GM19467 (cell line): ENCODE data around the gene MORF4L2.

Experiments
- ATAC-seq: cut with Tn5 transposase; IDR thresholded peaks from one replicate; pipeline ENCODE4 v1.9.1; 2021; ENCODE audit warnings: mild to moderate bottlenecking, moderate library complexity; ENCODE audit not compliant: unreplicated experiment

The MORF4L2 gene, protein sequence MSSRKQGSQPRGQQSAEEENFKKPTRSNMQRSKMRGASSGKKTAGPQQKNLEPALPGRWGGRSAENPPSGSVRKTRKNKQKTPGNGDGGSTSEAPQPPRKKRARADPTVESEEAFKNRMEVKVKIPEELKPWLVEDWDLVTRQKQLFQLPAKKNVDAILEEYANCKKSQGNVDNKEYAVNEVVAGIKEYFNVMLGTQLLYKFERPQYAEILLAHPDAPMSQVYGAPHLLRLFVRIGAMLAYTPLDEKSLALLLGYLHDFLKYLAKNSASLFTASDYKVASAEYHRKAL

DNA sequence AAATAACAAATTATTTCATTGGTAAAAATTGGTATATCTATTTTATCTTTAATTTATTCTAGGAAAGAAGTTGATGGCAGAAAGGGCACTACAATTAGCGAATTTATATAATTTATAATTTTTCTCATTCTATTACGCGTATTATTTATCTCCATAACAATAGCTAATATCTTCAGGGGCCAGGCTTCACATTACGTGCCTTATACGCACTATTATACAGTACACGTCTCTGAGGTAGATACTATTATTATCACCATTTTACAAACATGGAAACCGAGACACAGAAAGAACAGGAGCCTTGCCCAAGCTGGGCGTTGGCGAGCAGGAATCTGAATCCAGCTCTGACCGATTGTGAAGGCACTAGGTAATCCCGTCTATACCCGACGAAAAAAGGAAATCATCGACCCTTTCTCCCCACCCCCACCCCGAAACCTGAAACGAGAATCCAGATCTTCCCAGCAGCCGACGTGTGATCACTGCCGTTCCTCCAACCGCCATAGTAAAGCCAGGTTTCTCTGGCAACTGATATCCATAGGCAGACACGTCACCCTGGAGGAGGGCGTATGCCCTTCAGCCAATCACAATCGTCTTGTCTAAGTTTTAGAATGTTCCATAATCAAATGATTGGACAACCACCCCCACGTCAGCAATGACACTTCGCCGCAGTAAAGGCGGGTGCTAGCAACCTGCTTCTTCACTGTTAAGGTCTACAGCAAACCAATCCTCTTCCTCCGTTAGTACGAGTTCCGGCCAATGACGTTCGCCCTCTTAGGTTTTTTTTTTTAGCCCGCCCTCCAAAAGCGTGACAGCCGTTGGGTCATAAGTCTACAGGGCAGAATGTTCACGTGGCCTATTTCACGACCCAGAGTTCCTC lies at the start of gene MORF4L2:
TSS of gene MORF4L2 (minus strand) at position 501 of the 874 bp plus-strand sequence. CDS start 9,672 bp downstream, outside the sequence.
- peak; percentile 90 for ATAC-seq

DNA sequence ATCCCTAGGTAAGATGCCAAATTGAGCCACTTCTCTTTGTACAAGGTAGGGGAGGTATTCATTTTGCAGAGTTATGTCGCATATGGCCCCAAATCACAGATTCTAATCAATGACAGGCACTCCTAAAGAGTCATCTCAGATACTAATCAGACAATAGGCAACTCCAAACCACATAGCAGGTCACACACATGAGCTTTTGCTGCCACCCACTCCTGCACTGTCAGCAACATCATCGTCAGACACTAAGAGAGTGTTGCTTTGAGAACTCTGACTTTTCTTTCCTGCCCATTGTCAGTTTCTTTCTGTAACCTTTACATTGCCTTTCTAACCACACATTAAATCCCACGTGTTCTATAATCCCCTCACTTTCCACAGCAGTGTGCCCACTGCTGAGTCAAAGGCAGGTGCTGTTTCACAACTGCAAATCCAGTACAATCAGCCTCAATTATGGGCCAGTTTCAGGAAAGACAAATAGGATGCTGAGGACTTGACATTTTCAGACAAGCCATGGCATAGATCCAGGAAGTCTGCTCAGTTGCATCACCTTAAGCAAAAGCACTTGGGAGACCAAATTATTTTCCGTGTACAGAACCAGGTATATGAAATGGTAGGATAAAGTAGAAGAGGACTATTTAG lies 47.7 kb upstream of the MORF4L2 start:
- no peak for ATAC-seq

DNA sequence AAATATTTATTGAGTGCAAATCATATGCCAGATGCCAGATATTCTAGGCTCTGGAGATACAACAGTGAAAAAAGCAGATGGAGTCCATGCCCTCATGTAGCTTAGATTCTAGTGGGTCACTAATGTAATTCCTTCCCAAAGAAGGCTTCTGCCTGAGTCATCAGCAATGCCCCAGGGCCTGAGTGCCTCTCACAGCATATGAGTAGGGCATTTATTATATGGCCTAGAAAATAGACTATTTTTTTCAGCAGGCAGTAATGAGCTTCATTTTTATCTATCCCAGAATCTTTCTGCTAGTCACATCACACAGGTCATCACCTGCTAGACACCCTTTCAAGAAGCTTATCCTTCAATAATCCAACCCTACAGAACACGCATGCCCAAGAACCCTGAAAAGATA lies 46.5 kb upstream of the MORF4L2 start:
- ATAC-seq, result no peak

DNA sequence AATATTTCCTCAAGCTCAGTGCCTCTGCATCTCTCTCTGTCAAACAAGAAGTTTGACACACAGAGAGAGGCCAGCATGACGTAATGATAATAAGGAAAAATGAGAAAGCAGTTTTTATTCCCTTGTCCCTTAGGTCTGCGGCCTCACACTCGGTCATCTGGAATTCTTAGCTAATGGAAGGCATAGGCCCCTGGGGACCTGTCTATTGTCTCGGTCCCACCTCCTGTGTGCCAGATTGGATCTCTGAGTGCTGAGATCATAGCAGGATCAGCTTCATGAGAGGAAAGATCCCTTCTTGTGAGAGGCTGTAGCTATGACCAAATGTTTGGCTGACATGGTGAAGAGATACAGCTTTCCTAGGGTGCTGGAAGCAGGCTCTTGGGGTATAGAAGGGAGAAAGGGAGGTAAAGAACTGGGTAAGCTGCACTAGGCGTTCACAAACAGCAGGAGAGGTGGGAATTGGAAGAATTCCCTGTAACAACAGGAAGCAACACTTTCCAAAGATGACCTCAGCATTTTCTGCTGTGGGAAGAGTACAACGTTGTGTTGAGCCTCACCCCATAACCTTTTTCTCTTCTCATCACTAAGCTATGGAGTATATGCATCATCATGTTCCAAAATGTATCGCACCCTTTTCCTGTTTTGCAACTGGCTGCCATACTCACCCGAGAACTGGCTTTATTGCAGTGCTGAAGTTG lies 44.4 kb upstream of the MORF4L2 start:
- ATAC-seq, result no peak

DNA sequence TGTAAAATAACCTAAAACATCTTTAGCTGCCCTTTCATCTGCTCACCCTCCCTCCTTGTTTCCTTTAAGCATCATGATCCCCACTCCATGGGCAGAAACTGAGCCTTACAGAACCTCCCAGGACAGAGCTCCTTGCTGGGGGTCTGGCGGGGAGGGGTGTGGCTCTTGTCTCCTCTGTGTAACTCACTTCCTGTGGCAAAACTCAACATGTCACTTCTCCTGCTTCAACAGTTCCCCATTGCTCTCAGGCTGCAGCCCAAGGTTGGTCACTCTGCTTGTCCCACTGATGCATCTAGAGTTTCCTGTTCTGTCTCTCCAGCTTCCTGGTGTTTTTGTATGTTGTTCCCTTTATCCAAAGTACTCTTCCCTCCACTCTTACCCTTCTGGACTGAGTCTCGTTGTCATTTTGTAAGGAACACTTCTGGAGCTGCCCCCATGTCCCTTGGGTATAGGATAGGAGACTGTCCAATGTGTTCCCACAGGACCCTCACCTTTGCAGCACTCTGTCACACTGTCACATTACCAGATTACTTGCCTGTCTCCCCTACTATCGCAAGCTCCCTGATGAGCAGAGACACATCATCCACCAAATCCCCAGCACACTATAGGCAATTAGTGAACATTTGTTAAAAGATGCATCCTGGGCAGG lies 43.8 kb upstream of the MORF4L2 start:
- no peak for ATAC-seq

DNA sequence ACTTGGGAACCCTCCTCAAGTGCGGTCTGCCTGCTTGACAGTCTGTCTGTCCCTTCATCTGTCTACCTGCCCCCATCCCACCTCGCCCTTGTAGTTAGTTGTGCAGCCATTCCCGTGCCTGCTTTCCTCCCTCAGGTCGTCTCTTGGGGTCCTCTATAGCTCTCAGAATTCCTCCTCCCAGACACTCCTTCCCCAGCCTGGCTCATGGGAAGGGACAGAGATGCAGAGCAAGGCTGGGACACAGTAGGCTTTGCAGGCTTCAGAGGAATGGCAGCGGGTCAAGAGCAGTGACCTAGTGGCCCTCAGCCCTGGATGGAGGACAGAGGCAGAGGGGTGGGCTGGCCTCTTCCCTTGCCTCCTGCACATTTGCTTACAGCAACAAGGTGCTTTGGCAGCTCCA lies 42.5 kb upstream of the MORF4L2 start:
- ATAC-seq, result no peak

DNA sequence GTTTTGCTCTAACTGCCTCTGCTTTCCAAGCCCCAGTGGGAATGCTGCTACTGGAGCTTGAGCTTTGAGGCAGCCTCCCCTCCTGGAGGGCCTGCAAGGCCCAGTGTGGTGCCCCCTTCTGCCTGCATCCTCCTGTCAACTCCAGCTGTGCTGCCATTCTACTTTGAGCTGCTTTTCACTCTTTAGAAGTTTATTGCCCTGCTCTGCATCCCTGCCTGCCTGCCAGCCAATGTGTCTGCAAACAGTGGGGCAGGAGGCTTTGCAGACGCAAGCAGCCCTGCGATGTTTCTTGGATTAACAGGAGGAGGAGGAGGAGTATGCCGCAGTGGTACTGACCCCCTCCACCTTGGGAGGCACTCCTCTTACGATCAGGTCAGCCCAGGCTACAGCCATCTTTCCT lies 40.6 kb upstream of the MORF4L2 start:
- ATAC-seq, result no peak

DNA sequence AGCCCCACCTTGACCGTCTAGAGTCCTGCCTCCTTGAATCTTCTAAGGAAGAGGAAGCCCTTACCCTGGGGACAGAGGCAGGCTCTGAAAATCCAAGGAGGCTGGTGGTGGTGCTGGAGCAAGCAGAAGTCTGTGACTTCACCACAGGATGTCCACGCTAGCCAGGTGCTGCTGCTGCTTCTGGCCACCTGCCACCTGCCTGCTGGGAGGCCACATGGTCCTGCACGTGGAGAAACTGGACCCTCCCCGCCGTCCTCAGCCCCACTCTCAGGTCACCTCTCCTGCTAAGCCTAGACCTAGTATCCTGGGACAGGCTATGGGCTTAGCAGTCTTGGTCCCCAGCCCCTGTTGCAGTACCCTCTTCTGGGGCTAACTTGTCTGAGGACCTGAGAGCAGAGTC lies 40.0 kb upstream of the MORF4L2 start:
- no peak for ATAC-seq

DNA sequence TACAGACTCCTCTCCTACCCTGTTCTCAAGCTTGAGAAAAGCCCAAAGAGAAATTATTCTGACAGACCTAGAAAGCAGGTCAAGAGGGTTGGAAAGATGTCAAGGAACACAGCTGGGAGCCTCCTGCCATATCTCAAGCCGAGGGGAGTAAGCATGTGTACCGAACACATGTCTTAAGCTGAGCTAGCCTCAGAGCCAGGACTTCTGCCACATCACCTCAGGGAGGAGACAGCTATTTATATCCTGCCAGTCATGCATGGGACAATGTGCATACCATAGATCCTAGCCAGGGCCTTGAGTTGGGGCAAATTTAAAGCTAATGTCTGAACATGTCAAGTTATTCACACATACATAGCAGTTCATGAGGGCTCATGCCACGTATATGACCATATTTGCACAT lies 36.0 kb upstream of the MORF4L2 start:
- ATAC-seq, result no peak

DNA sequence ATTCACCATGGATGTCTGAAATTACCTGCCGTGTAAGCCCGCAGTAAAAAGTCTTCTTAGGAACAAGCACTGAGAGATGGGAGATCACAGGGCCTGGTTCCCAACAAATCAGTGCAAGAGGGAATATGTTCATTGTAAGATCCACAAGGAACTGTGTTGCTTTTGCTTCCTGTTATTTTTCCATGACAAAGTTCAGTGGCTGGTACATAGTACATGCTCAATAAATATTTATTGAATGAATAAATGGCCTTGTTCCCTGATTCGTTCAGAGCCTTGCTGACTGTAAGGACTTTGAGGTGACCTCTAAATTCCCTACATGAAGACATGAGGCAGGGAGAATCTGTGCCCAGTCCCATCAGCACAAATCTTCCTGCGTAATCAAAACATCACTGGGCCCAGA lies 31.6 kb upstream of the MORF4L2 start:
- no peak for ATAC-seq

DNA sequence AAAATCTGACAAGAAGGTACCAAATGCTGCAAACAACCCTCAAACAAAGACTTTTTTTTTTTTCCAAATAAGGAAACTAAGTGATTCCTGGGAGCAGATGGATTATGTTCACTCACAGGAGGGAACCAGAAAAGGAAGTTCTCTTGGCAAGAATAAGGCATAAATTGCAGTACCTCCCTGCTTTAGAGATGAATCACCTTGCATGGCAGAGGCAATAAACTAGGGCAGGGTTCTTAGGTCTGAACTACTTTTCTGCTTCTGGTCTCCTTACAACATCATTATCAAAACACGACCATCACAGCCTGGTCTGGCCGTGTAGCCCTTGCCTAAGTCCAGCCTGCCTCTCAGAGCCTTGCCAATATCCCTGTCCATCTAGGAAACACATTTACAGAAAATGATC lies 30.5 kb upstream of the MORF4L2 start:
- ATAC-seq, result no peak

DNA sequence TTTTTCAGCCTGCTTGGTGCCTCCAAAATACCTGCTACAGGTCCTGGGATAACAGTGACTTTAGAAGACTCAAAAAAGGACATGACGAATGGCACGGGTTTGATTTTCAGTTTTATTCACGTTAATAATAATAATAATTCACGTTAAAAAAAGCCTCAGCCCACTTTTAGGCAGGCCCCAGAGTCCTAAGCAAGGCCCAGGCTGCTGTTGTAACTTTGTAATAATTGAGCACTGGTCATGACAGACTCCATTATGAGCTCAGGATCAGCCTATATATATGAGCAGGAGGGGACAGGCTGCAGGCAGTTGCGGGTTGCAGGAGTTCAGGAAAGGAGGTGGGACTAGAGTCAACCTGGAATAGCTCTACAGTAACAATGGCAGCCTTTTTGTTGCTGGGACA lies 24.1 kb upstream of the MORF4L2 start, which contains the start of gene TMEM31:
TSS of gene TMEM31 (plus strand) at position 301 of the 400 bp plus-strand sequence. CDS start 1,350 bp downstream, outside the sequence.
- no peak for ATAC-seq

DNA sequence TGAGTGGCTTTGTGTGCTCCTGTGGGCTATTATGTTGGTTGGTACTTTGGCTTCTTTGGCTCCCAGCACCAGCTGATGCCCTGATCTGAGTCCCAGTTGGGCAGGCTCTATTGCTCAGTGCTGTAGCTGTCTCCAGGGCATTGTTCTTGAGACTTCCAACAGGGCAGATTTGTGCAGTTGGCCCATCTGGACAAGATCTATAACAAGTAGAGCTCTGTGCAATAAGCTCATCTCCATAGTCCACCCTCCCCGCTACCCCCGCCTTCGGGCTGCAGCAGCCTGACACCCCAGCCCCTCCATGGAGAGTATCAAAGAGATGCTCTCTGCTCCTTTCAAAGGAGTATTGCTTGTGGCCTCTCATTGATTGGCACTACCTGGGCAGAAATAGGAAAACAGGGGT lies 18.4 kb upstream of the MORF4L2 start:
- no peak for ATAC-seq

DNA sequence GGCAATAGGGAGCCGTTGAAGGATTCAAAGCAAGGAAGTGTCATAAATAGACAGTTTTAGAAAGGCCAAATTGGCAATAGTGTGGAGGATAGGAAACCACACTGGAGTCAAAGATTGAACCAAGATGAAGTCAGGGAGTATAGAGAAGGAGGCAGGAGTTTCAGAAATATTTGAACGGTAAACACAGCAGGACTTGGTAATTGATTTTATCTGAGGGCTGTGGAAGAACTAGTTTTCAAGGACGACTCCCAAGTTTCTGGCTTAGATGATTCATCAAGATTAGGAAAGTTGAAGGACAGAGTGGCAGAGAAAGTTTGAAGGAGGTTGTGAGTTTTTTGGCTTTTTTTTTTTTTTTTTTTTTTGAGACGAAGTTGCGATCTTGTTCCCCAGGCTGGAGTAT lies 12.7 kb upstream of the MORF4L2 start:
- ATAC-seq, result no peak

DNA sequence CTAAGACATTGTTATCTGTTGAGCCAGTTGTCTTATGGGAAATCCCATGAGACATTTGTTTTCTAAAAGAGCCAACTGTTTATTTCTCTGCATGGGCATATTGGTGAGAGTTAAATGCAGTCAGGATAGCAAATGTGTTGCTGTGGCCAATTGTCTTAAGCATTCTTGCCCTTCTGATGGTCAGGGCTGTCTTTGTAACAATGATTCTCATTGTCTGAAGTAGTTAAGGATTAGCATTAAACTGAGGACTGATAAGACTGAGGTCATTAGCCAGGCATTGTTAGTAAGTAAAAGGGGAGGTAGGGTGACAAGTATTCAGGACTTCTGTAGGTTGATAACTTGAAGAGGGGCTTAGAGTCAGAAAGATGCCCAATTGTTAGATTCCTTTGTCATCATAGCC lies 11.2 kb upstream of the MORF4L2 start:
- ATAC-seq, result no peak

DNA sequence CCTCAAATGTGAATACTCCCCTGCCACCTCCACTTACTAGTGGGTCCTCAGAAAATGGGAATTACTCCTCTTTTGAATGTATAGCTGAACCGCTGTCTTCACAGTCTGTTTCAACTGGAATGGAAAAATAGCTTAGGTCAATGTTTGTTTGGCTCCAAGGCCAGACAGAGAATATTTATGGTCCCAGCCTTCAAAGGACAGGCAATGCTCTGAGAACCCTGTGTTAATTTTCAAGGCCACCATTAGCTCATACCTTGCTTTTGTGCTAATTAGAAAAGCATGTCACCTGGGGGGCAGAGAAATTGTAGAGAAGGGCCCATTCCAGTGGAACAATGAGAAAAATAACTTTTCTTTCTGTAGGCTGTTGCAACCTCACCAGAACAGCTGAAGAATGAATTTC lies 4.6 kb upstream of the MORF4L2 start:
- ATAC-seq, result no peak

DNA sequence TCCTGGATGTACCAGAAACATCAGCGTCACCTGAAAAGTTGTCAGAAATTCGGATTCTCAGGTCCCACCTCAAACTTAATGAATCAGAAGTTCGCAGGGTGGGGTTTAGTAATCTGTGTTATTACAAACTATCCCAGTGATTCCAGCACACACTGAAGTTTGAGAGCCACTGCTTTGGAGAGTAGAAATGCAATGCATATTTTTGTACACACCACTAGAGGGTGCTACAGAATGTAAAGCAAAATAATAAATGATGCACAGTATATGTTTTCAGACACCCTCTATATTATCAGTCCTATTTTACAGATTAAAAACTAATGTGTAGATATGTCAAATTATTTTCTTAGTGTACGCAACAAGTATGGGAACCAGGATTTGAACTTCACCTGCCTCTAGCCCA lies 2.4 kb upstream of the MORF4L2 start:
- ATAC-seq, result no peak

DNA sequence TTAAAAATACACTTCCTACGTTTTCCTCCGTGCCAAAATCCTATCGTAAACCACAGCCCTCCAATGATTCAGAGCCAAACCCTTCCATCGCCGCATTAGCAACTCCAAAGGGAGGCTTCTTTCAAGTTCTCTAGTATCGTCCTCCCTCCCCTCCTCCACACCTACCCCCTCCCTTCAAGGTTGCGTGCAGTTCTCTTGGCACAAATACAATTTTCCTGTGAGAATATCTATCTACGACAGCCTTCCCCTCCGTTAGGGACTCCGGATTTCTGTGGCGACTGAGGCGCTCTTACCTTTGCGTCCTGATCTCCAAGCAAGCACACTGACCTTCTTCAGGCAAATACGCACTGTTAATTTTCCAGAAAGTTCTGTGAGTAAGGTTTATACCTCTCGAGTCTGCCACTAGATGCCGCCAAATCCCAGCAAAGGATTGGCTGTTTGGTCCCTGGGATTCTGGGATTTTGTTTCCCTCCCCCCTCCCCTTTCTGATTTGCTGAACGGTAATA lies 1.2 kb upstream of the MORF4L2 start:
- no peak for ATAC-seq

DNA sequence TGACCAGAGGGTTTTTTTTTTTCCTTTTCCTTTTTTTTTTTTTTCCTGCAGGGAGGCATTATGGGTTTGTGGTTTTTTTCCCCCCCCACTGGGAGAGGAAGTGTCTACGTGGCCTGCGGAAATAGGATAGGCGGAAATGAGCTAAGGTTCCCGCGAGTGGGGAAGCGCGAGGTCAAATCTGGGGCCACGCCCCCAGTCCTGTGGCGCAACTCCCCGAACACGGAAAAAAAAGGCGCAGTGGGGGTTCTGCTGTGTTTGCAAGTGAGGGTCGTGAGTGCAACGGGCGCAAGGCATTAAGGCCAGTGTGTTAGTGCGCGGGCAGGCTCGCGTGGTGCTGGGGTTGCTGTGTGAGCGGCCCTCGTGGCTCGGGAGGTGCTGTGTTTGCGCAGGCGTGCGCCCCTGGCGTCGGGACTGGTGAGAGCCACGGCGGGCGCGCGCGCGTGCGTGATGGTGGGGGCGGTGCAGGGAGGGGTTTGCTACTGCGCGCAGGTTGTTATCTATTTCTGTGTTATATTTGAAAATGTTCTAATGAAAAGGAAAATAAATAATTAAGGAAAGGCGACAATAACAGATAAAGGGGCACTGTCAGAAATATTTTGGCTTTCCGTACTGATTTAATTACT lies 685 bp upstream of the MORF4L2 start:
- ATAC-seq, result peak; percentile 53

DNA sequence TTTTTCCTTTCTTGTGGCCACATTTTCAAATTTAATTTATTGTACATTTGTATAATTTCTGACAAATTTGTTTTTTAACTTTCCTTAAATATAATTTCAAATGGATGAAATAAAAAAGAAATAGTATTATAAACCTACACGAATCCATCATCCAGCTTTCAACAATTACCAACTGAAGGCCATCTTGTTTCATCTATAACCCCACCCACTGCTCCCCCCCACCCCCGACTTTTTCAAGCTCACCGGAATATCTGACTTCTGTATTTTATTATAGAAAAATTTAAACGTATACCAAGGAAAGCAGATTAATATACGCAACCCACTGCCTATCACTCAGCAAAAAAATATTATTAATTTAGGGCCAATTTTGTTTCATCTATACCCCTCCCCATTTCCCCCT lies 1.1 kb downstream of the MORF4L2 start:
- no peak for ATAC-seq
